Measurements from ENCODE around the gene KIF26A.

KIF26A gene

GRCh38 chr14:104225278-104226190, 87.1 kb downstream of the KIF26A start:
- DNase-seq: peak in 1 of 6 experiments; percentile 14

DNA sequence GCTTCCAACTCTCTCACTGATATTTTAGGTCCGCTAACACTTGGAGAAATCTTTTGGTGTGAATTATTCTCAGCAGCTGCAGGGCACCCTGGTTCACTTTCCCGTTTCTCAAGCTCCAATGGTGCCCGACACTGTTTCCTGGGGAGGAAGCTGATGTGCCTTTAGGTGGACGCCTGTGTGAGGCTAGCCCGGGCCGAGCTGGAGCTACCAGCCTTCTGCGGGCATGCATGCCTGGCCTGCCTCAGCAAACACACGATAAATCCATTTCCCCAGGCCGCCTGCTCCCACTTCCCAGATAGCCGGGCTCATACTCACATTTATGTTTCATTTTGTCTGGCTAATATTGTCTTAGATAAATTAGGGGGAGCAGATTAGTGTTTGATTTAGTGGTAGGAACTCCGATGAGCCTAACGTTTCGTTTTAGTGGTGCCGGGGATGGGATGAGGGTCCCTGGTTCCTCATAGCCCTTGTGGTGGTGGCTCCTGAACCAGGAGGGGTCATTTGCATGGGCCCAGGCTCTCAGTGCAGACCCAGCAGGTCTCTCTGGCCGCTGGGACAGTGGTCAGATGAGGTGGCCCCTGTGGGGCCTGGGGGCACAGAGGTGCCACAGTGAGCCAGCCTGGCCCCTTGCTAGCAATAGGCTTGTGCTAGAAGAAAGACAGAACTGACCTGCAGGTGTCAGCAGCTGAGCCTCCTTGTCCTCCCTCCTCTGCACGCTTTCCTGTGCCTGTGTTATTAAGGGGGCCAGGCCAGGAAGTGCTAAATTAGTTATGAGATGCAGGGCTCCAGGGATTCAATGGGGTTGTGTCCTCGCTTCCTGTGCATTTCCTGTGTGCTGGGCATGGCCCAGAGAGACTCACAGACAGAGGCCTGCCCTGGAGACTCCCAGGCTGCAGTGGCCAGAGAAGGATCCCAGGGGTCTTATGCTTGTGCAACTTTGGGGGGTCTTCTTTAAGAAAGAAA, 88.3 kb downstream of the KIF26A start:
- no peak for DNase-seq

GRCh38 chr14:104227806-104228205, 89.4 kb downstream of the KIF26A start:
- DNase-seq: no peak

DNA sequence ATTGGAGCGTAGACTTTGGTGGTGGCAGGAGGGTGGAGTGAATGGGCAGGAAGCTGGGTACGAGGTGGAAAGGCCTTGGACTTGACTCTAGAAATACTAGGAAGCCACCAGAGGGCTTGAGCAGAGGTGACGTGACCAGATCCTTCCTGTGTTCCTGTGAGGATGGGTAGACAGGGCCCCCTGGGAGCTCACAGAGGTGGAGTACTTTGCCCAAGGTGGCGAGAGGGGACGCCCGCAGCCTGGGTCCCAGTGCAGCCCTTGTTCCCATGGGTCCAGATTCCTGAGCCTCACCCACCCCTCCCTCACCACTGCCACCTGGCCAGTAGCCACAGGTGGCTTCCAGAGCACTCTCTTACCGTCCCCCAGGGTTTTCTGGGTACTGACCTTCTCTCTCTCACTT, 89.8 kb downstream of the KIF26A start:
- DNase-seq: no peak

- DNase-seq: no peak
Measured at GRCh38 chr14:104228716-104229533, 90.5 kb downstream of the KIF26A start.

GRCh38 chr14:104229534-104230055, 91.2 kb downstream of the KIF26A start:
- DNase-seq: no peak

DNA sequence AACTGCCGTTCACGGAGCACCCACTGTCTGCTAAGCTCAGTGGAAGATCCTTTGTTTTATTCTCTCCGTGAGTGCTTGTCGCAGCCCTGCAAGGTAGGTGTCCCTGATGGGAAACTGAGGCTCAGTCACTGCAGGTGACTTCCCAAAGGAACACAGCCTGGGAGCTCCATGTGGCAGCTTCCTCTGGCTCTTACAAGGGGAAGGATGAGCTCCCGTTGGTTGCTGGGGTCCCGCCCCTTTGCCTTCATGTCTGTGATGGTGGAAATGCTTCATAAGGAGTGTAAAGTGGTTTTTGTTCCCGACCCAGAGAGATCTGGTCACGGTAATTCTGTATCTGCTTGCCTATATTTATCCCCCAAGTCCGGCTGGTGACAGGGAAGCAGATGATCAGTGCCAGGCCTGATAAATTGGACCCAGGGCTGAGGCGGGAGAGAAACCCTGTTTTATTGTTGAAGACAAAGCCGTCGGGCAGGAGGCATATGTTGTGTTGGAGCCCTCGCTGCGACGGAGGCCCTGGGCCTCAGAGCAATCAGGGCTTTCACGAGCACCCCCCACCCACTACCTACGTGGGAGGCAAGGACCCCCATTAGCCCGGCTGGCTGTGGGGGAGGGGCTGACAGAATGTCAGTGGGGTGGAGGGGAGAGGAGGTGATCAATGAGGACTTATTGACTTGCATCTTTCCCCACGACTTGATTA, 91.9 kb downstream of the KIF26A start:
- DNase-seq: no peak

All from stimulated activated naive CD4-positive, alpha-beta T cell (primary cell).